Keratinocyte (primary cell): Measurements from ENCODE around the gene CASP14.

Source experiments
- EZH2 ChIP-seq: IDR thresholded peaks from one replicate; pipeline ENCODE4 v1.6.1; 2012; ENCODE audit warnings: inconsistent platforms, mild to moderate bottlenecking, low read length, moderate library complexity
- TF ChIP-seq, protein P1 (sequence below), 3 experiments: IDR thresholded peaks in 1 of 3; conservative IDR thresholded peaks in 1 of 3; optimal IDR thresholded peaks in 1 of 3; 2 replicates in 2 of 3; 3 replicates in 1 of 3; pipeline versions ENCODE3 to v1.5.1; 2011; ENCODE audit warnings: low read length in 3 of 3, mild to moderate bottlenecking in 3 of 3, moderate library complexity in 2 of 3, control low read depth in 1 of 3, inconsistent platforms in 1 of 3; ENCODE audit not compliant: insufficient read depth in 2 of 3; ENCODE audit errors: extremely low read depth in 1 of 3

DNA sequence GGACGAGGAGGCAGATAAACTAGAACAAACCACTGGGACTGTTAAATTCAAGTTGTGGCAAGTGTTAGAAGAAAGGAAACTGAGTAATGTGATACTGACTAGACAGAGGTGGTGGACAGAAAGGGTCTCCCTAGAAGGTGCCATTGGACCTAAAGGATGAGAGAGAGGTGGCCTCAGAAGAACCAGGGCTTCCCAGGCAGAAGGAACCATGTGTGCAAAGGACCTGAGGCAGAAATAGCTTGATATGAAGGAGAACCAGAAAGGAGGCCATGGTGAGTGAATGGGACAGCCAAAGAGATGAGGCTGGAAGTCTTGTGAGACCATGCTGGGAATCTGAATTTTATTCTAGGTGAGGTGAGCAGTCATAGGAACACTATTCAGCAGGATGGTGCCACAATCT lies 55.1 kb downstream of the CASP14 start:
- TF ChIP-seq, protein P1, sequence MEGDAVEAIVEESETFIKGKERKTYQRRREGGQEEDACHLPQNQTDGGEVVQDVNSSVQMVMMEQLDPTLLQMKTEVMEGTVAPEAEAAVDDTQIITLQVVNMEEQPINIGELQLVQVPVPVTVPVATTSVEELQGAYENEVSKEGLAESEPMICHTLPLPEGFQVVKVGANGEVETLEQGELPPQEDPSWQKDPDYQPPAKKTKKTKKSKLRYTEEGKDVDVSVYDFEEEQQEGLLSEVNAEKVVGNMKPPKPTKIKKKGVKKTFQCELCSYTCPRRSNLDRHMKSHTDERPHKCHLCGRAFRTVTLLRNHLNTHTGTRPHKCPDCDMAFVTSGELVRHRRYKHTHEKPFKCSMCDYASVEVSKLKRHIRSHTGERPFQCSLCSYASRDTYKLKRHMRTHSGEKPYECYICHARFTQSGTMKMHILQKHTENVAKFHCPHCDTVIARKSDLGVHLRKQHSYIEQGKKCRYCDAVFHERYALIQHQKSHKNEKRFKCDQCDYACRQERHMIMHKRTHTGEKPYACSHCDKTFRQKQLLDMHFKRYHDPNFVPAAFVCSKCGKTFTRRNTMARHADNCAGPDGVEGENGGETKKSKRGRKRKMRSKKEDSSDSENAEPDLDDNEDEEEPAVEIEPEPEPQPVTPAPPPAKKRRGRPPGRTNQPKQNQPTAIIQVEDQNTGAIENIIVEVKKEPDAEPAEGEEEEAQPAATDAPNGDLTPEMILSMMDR (optimal IDR thresholded peaks at IDR 0.05 in 1 of 3, IDR thresholded peaks at IDR 0.05 in 1 of 3, conservative IDR thresholded peaks at IDR 0.05 in 1 of 3; ENCODE audit: extremely low read depth in 1 of 3, insufficient read depth in 2 of 3, low read length in 3 of 3) = no peak
- TF ChIP-seq EZH2 = no peak
